HCT116 (cell line): Measurements from ENCODE around the gene GAS2.

Experiments used
- CTCF ChIP-seq, 3 experiments: fragments of 200-600 bp in 1 of 3; sonication (generic) in 1 of 3; IDR thresholded peaks in 2 of 3; conservative IDR thresholded peaks in 1 of 3; 2 replicates each; pipeline ENCODE4 v1.5.1; 2012 to 2017; ENCODE audit warnings: low read depth in 2 of 3, low read length in 2 of 3, antibody characterized with exemption in 1 of 3, borderline replicate concordance in 1 of 3, control low read depth in 1 of 3, mild to moderate bottlenecking in 1 of 3, mixed read lengths in 1 of 3, mixed run types in 1 of 3, moderate library complexity in 1 of 3; ENCODE audit not compliant: insufficient read depth in 1 of 3
- POLR2AphosphoS5 ChIP-seq: IDR thresholded peaks from 2 replicates; pipeline ENCODE4 v1.6.1; 2011; ENCODE audit warnings: mild to moderate bottlenecking, low read depth, low read length, moderate library complexity

- peak in 1 of 3 experiments; percentile 32; a peak in 1 of 6 replicates for TF ChIP-seq CTCF (IDR thresholded peaks at IDR 0.05 in 2 of 3, conservative IDR thresholded peaks at IDR 0.05 in 1 of 3; ENCODE audit: borderline replicate concordance in 1 of 3, insufficient read depth in 1 of 3, low read depth in 2 of 3, low read length in 2 of 3)
- TF ChIP-seq POLR2AphosphoS5: no peak
Observed at GRCh38 chr11:22670830-22671229, 4.4 kb downstream of the GAS2 start.
